ENCODE data around the gene RBM4.
"Not testable (repeated sequence)": the region's sequence is repeated elsewhere in the genome, so short reads cannot be mapped to it uniquely, and the experiment has no call there.

The RBM4 gene

GRCh38 chr11:66638177-66639065 lies at the start of gene RBM4:
Gene RBM4, plus strand, starts transcription at chr11:66638703. Its CDS starts 1,009 bp downstream, at chr11:66639712.
- DNase-seq (ENCODE audit: low read depth in 2 of 2), result peak; percentile 89 to 91

- not testable (repeated sequence) for DNase-seq (ENCODE audit: low read depth in 2 of 2)
Measured at GRCh38 chr11:66589315-66589714, 49.2 kb upstream of the RBM4 start.

GRCh38 chr11:66589996-66590675 lies 48.4 kb upstream of the RBM4 start:
- no peak for DNase-seq (ENCODE audit: low read depth in 2 of 2)

- no peak for DNase-seq (ENCODE audit: low read depth in 2 of 2)
Measured at GRCh38 chr11:66591175-66591574, 47.3 kb upstream of the RBM4 start.

GRCh38 chr11:66592457-66593302 lies 45.8 kb upstream of the RBM4 start, which contains the start of the genes CCDC87 and CCS:
Gene CCDC87, minus strand, starts transcription at chr11:66593063. Its CDS starts 48 bp downstream, at chr11:66593015.
Gene CCS, plus strand, starts transcription at chr11:66593185. Its CDS starts 77 bp downstream, at chr11:66593262.
- peak; percentile 98 for DNase-seq (ENCODE audit: low read depth in 2 of 2)

- DNase-seq (ENCODE audit: low read depth in 2 of 2), result no peak
Measured at GRCh38 chr11:66593303-66593635, 45.2 kb upstream of the RBM4 start.

GRCh38 chr11:66593650-66594049 lies 44.9 kb upstream of the RBM4 start:
- no peak for DNase-seq (ENCODE audit: low read depth in 2 of 2)

GRCh38 chr11:66595245-66595904 lies 43.1 kb upstream of the RBM4 start:
- no peak for DNase-seq (ENCODE audit: low read depth in 2 of 2)

GRCh38 chr11:66598993-66599392 lies 39.5 kb upstream of the RBM4 start:
- no peak for DNase-seq (ENCODE audit: low read depth in 2 of 2)

- DNase-seq (ENCODE audit: low read depth in 2 of 2), result no peak
Measured at GRCh38 chr11:66600219-66600618, 38.3 kb upstream of the RBM4 start.

GRCh38 chr11:66600631-66601233 lies 37.8 kb upstream of the RBM4 start:
- DNase-seq (ENCODE audit: low read depth in 2 of 2), result no peak

- DNase-seq (ENCODE audit: low read depth in 2 of 2), result no peak
Measured at GRCh38 chr11:66603072-66603471, 35.4 kb upstream of the RBM4 start.

- no peak for DNase-seq (ENCODE audit: low read depth in 2 of 2)
Measured at GRCh38 chr11:66604155-66604554, 34.3 kb upstream of the RBM4 start.

GRCh38 chr11:66606608-66607007 lies 31.9 kb upstream of the RBM4 start:
- DNase-seq (ENCODE audit: low read depth in 2 of 2), result not testable (repeated sequence)

GRCh38 chr11:66607126-66607834 lies 31.2 kb upstream of the RBM4 start:
- DNase-seq (ENCODE audit: low read depth in 2 of 2), result no peak

GRCh38 chr11:66609721-66610617 lies 28.5 kb upstream of the RBM4 start:
- no peak for DNase-seq (ENCODE audit: low read depth in 2 of 2)

- DNase-seq (ENCODE audit: low read depth in 2 of 2), result no peak
Measured at GRCh38 chr11:66612458-66612857, 26.0 kb upstream of the RBM4 start.

GRCh38 chr11:66614073-66614472 lies 24.4 kb upstream of the RBM4 start:
- DNase-seq (ENCODE audit: low read depth in 2 of 2), result no peak
